ENCODE data around the gene CRYBB3. TPM values are rescaled to one million over a fixed set of nuclear protein-coding genes. Genes with fewer than 3 reads are reported as not detected.
"Not testable (repeated sequence)": the region's sequence is repeated elsewhere in the genome, so short reads cannot be mapped to it uniquely, and the experiment has no call there.

The CRYBB3 gene
- total RNA-seq, 1 donor from 2014 or later = 0.27 TPM

- peaks cover 1% of the 10 kb centered on the region for H3K4me1 Mint-ChIP-seq
- peaks cover 52% of the 10 kb centered on the region for H3K27me3 Mint-ChIP-seq (ENCODE audit: low read depth)
- no peak overlapping the region for H3K27ac Mint-ChIP-seq
- no peaks in the 10 kb centered on the region for H3K36me3 Mint-ChIP-seq
- TF ChIP-seq CTCF (IDR thresholded peaks at IDR 0.05; ENCODE audit: unreplicated experiment) = peak; percentile 67
- peak overlapping the region; percentile 9 for H3K4me3 Mint-ChIP-seq
- DNase-seq (ENCODE audit: low spot score in 2 of 2, unreplicated experiment in 2 of 2) = peak; percentile 78 to 85
- H3K9me3 Mint-ChIP-seq = no peaks in the 10 kb centered on the region
Observed at GRCh38 chr22:25235547-25236290, 36.1 kb downstream of the CRYBB3 start.

- peaks cover 1% of the 10 kb centered on the region for H3K4me1 Mint-ChIP-seq
- no peaks in the 10 kb centered on the region for H3K9me3 Mint-ChIP-seq
- TF ChIP-seq CTCF (IDR thresholded peaks at IDR 0.05; ENCODE audit: unreplicated experiment) = no peak
- peaks cover 59% of the 10 kb centered on the region for H3K27me3 Mint-ChIP-seq (ENCODE audit: low read depth)
- H3K36me3 Mint-ChIP-seq = no peaks in the 10 kb centered on the region
- no peak overlapping the region for H3K27ac Mint-ChIP-seq
- H3K4me3 Mint-ChIP-seq = peak overlapping the region; percentile 9
- no peak for DNase-seq (ENCODE audit: low spot score in 2 of 2, unreplicated experiment in 2 of 2)
Observed at GRCh38 chr22:25236417-25236816, 36.8 kb downstream of the CRYBB3 start.

GRCh38 chr22:25237503-25237902, 37.8 kb downstream of the CRYBB3 start:
- Mint-ChIP-seq H3K9me3 (no peaks in the 10 kb centered on the region), H3K27ac (no peak overlapping the region), H3K4me1 (peaks cover 1% of the 10 kb centered on the region), H3K27me3 (ENCODE audit: low read depth) (peaks cover 60% of the 10 kb centered on the region), H3K4me3 (no peak overlapping the region), H3K36me3 (no peaks in the 10 kb centered on the region)
- no peak for TF ChIP-seq CTCF (IDR thresholded peaks at IDR 0.05; ENCODE audit: unreplicated experiment)
- no peak for DNase-seq (ENCODE audit: low spot score in 2 of 2, unreplicated experiment in 2 of 2)

DNA sequence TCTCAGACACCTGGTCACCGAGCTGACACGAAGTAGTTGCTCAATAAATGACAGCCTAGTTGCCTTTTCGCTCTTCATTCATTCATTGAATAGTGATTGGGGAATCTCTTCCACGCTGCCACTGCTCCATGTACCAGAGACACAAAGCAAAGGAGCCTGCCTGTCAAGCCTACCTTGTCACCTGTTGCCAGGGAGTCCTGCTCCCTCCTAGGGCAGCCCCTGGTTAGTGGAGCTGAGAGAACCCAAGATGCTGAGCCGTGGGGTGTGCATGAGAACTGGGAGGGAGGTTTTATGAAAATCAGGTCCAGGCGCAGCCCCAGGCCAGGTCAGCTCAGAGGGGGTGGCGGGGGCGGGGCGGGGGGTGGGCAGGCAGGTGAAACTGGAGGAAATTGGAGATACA, 38.4 kb downstream of the CRYBB3 start:
- H3K9me3 Mint-ChIP-seq; H3K27ac Mint-ChIP-seq; H3K36me3 Mint-ChIP-seq; H3K4me3 Mint-ChIP-seq; H3K4me1 Mint-ChIP-seq; DNase-seq (ENCODE audit: low spot score in 2 of 2, unreplicated experiment in 2 of 2): not testable (repeated sequence)
- peaks cover 57% of the 10 kb centered on the region for H3K27me3 Mint-ChIP-seq (ENCODE audit: low read depth)

GRCh38 chr22:25255169-25255568, 55.5 kb downstream of the CRYBB3 start:
- not testable (repeated sequence) for H3K4me3 Mint-ChIP-seq; H3K4me1 Mint-ChIP-seq; DNase-seq (ENCODE audit: low spot score in 2 of 2, unreplicated experiment in 2 of 2); H3K36me3 Mint-ChIP-seq; H3K9me3 Mint-ChIP-seq; H3K27ac Mint-ChIP-seq
- peaks cover 27% of the 10 kb centered on the region for H3K27me3 Mint-ChIP-seq (ENCODE audit: low read depth)

Other genes with a start within 250 kb of the CRYBB3 start
- 21.8 to 22.4 TPM (median 22.0 TPM) in 3 replicates for gene KIAA1671, start 247.1 kb upstream of the CRYBB3 start, total RNA-seq
- not detected in 3 replicates for gene CRYBB2, start 19.8 kb downstream of the CRYBB3 start, total RNA-seq

Measured in mesothelial cell of epicardium (in vitro differentiated cells).